HepG2 (cell line): ENCODE results near the gene SESN1. TPM values are rescaled to one million over a fixed set of nuclear protein-coding genes. Genes with fewer than 3 reads are reported as not detected.

Source experiments
- KIAA2018 ChIP-seq: sonication (generic); formaldehyde crosslinking; IDR thresholded peaks from 2 replicates; pipeline ENCODE4 v1.5.0; 2020; ENCODE audit warnings: mild to moderate bottlenecking, missing genetic modification reagents, borderline replicate concordance
- SP1 ChIP-seq, 2 experiments: fragments of 450-650 bp in 1 of 2; sonication (generic) in 1 of 2; formaldehyde crosslinking in 1 of 2; IDR thresholded peaks; 2 replicates each; pipeline versions ENCODE4 v1.4.0 to v1.6.1; 2016 to 2020; ENCODE audit warnings: missing genetic modification reagents in 1 of 2
- TAF15 ChIP-seq: fragments of 200-400 bp; formaldehyde crosslinking; IDR thresholded peaks from one replicate; pipeline ENCODE4 v1.6.1; 2018; ENCODE audit warnings: mild to moderate bottlenecking, low read depth, low read length; ENCODE audit not compliant: poor library complexity, severe bottlenecking
- ZBTB7B ChIP-seq: sonication (generic); formaldehyde crosslinking; IDR thresholded peaks from 2 replicates; pipeline ENCODE4 v1.4.0; 2020; ENCODE audit warnings: missing genetic modification reagents
- ZFYVE20 ChIP-seq: sonication (generic); formaldehyde crosslinking; IDR thresholded peaks from 2 replicates; pipeline ENCODE4 v1.8.0; 2023; ENCODE audit warnings: low read depth, mild to moderate bottlenecking, moderate library complexity, missing genetic modification reagents, borderline replicate concordance
- ZNF503 ChIP-seq: sonication (generic); formaldehyde crosslinking; IDR thresholded peaks from 2 replicates; pipeline ENCODE4 v1.4.0; 2020; ENCODE audit warnings: missing genetic modification reagents
- polyA plus RNA-seq, 8 experiments: library from polyadenylated mRNA; depleted of rRNA in 3 of 8; stranded (reverse) in 7 of 8; unstranded in 1 of 8; fragments of >200 nt; fragmentation: Illumina TruSeq in 4 of 8; extraction: Trizol in 4 of 8; gene quantifications; 2 replicates each; pipeline versions ENCODE4 v1.2.1 to v1.2.3, GENCODE V29; 2011 to 2016; ENCODE audit warnings: low read depth in 4 of 8, missing spikeins in 1 of 8, mixed read lengths in 1 of 8; ENCODE audit not compliant: insufficient read depth in 1 of 8
- total RNA-seq, 5 experiments: library from RNA; depleted of rRNA; stranded (reverse); fragments of >200 nt; fragmentation: Illumina TruSeq; extraction: Trizol; gene quantifications; 2 replicates each; pipeline ENCODE4 v1.2.3, GENCODE V29; 2016; ENCODE audit warnings: low read depth in 1 of 5
- TF ChIP-seq, protein P1 (sequence below): sonication (generic); formaldehyde crosslinking; IDR thresholded peaks from 2 replicates; pipeline ENCODE4 v1.5.0; 2020; ENCODE audit warnings: missing genetic modification reagents

The SESN1 gene
- total and polyA plus RNA-seq, 2 of the 13 experiments (the other 11 are each of a cell fraction or from before 2014, with no cell fraction given): 24.9 to 44.7 TPM

DNA sequence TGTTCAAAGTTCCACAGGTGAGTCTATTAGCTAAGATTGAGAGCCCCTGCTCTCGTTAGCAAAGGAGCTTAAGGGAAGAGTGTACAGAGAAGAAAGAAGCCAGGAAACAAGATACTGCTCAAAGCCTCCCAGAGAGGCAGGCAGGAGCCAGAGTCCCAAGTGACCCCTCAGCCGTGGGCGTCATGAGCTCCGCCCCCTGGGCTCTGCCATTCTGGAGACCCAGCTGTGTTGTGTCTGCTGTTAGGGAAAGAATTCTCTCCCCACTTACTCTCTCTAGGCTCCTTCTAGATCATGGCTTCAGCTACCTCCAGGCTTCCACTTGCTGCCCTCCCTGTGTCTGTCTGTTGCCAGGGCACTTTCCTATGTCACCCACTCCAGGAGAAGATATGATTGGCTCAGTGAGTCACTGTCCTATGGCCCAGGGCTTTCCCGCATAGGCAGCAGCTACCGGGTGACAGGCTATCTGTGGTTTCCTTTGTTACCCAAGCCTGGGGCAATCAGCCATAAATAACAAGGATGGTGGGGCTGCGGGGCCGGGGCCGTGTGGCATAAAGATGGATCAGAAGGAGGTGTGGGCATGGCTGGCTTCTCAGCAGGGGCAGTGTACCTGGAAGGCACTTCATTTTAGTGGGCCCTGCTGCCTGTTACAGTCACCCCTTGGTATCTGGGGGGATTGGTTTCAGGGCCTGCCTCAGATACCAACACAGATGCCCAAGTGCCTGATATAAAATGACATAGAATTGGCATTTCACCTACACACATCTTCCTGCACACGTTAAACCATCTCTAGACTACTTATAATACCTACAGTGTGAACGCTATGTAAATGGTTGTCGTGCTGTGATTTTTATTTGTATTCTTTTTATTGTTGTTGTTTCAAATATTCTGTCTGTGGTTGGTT, 127.5 kb downstream of the SESN1 start (continued):
- TF ChIP-seq KIAA2018 (CRISPR knock-in tag) (no peak), ZFYVE20 (CRISPR knock-in tag) (no peak), ZNF503 (CRISPR knock-in tag) (no peak), TAF15 (no peak), SP1 (IDR thresholded peaks at IDR 0.05) (no peak), SP1 (CRISPR knock-in tag; IDR thresholded peaks at IDR 0.05) (no peak), ZBTB7B (CRISPR knock-in tag) (0 out of 2 replicates have a peak, but pooled peaks have one; percentile 17)
- TF ChIP-seq, protein P1, sequence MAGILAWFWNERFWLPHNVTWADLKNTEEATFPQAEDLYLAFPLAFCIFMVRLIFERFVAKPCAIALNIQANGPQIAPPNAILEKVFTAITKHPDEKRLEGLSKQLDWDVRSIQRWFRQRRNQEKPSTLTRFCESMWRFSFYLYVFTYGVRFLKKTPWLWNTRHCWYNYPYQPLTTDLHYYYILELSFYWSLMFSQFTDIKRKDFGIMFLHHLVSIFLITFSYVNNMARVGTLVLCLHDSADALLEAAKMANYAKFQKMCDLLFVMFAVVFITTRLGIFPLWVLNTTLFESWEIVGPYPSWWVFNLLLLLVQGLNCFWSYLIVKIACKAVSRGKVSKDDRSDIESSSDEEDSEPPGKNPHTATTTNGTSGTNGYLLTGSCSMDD (CRISPR knock-in tag): no peak
